GM10266 (cell line): ENCODE data around the gene LCE4A.
"Not testable (repeated sequence)": the region's sequence is repeated elsewhere in the genome, so short reads cannot be mapped to it uniquely, and the experiment has no call there.

ENCODE experiments used
- DNase-seq: peaks from one replicate; pipeline ENCODE4 v3.0.0; 2012; ENCODE audit errors: extremely low spot score
- TF ChIP-seq, protein P1 (sequence below): IDR thresholded peaks from 2 replicates; pipeline ENCODE4 v1.5.1; 2012; ENCODE audit warnings: mild to moderate bottlenecking, low read depth; ENCODE audit not compliant: control insufficient read depth, insufficient read depth; ENCODE audit errors: missing control alignments

The LCE4A gene

DNA sequence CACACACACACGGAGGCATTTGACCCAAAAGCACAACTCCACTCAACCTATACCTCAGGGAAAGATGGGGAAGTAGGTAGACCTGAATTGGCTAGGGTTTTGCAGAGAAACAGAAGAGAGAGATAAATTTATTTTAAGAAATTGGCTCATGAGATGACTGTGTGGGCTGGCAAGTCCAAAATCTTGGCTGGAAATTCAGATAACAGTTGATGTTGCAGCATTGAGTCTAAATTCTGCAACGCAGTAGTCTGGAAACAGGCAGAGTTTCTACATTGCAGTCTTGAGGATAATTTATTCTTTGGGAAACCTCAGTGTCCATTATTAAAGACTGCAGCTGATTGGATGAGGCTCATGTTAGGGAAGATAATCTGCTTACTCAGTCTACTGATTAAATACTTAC lies 26.3 kb upstream of the LCE4A start:
- TF ChIP-seq, protein P1, sequence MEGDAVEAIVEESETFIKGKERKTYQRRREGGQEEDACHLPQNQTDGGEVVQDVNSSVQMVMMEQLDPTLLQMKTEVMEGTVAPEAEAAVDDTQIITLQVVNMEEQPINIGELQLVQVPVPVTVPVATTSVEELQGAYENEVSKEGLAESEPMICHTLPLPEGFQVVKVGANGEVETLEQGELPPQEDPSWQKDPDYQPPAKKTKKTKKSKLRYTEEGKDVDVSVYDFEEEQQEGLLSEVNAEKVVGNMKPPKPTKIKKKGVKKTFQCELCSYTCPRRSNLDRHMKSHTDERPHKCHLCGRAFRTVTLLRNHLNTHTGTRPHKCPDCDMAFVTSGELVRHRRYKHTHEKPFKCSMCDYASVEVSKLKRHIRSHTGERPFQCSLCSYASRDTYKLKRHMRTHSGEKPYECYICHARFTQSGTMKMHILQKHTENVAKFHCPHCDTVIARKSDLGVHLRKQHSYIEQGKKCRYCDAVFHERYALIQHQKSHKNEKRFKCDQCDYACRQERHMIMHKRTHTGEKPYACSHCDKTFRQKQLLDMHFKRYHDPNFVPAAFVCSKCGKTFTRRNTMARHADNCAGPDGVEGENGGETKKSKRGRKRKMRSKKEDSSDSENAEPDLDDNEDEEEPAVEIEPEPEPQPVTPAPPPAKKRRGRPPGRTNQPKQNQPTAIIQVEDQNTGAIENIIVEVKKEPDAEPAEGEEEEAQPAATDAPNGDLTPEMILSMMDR, result no peak
- DNase-seq, result no peak

DNA sequence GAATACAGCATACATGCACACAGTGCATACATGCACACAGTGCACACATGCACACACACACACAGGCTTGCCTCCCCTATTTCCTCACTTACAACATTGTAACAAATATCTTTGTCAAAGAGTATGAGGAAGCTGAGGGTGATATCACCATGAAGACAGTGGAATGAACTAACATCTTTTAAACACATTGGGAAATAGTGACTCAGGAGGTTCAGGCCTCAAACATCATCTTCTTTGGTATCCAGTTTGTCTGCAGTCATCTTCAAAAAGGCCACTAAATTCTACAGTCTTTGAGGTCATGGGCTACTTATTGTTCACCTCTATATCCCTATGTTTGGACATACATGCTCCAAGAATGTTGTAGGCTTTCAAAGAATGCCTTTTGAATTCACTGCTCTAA lies 24.1 kb upstream of the LCE4A start:
- DNase-seq, result no peak
- TF ChIP-seq, protein P1, result no peak

DNA sequence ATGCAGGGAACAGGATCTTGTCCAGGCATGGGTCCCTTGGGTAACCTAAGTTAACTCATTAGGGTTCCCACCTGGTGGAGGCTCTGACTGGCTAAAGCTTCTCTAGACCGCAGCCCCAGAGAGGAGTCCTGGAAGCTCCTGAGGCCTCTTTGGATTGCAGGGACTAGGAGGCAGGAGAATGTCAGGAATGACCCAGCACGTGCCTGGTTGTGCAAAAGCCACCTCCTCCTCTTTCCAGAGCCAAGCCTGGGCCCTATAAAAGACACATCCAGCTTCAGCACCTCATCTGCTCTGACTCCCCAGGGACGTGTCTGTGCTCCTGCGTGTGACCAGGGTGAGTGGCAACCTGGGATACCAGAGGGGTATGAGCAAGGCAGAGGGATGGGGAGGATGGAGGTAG lies 22.1 kb upstream of the LCE4A start, which contains the start of gene LCE2B:
Gene LCE2B, plus strand, starts transcription at position 301 of the 400 bp plus-strand sequence. CDS start 721 bp downstream, outside the sequence.
- not testable (repeated sequence) for DNase-seq

DNA sequence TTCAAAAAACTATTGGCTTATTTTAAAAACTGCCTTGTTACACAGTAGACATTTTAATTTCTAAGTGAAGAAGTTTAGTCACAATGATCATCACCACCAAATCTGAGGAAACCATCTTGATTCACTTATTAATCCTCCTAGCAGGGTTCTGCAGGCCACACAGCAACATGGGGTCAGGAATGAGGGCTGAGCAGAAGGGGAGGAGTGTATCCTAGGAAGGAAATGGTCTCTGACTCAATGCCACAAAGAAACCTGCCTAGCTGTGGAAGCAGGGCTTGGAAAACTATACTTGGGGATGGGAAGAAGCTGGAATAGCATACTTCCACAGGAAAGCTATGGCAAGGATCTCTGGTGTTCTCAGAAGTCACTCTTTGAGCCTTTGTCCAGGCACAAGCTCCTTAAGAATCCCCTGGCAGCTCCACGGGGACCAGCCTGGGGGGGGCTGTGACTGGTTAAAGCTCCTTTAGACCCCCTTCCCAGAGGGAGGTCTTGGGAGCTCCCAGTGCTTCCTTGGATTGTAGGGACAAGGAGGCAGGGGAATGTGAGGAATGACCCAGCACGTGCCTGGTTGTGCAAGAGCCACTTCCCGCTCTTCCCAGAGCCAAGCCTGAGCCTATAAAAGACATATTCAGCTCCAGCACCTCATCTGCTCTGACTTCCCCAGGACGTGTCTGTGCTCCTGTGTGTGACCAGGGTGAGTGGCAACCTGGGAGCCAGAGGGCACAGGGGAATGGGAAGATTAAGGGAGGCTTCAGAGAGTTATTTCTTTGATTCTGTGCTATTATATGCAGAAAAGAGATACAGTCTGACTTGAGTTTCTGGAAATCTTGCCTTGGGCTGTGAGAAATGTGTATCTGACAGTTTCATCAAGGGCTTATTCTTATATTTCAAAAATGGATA lies 10.0 kb upstream of the LCE4A start, which contains the start of gene LCE2A:
Gene LCE2A, plus strand, starts transcription at position 645 of the 900 bp plus-strand sequence. CDS start 557 bp downstream, outside the sequence.
- no peak for DNase-seq
- TF ChIP-seq, protein P1, result no peak

DNA sequence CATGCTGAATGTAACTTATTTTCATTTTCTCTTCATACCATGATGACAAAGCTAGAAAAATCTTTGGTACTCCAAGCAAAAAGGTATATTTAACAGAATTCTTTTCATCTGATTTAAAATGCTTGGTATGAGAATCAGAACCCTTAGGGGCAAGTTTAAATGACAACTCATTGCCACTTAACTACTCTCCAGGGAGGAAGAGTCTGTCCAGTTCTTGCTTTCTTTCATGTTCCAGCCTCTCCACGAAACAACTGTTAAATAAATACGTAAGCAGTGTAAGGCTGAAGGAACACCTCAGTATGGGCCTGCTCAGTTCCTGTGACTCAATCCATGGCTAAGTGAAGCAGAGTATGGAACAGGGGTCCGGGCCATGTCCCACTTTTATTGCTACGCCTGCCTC lies 8.2 kb upstream of the LCE4A start:
- no peak for DNase-seq
- TF ChIP-seq, protein P1, result no peak

DNA sequence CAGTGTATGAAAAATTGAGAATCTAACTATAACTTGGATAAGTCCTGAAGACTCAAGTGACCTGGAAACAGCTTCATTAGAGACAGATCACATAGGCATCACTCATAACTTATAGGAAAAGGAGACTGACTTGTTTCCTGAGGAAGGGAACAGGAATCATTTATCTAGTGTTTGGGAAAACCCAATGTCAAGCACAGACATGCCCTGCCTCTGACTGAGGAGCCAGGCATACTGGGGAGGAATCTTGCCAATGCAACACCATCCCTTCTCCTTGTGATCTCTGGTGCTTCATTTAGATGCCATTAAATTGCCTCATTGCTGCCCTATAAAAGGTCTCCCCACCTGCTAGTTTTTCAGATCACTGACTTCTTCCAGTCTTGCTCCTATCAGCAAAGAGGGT lies 10.3 kb downstream of the LCE4A start:
- DNase-seq, result no peak
- TF ChIP-seq, protein P1, result no peak

DNA sequence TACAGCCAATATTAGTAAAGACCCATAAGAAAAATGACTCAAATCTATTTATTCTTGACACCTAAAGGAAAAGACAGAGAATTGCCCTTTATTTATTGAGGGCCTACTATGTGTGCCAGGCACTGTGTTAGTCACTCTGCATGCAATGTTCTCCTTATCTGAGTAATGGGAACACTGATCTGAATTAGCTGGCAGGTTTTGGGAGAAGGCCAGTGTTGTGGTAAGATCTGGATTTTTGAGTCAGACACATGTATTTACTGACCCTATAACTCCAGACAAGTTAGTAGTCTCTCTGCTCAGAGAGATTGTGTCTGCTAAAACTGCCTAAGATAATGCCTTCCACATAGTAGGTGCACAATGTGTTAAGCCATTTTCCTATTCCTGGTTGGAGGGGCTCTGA lies 17.3 kb downstream of the LCE4A start:
- no peak for DNase-seq
- TF ChIP-seq, protein P1, result no peak
